ENCODE results near the gene TBC1D32. TPM values are rescaled to one million over a fixed set of nuclear protein-coding genes. Genes with fewer than 3 reads are reported as not detected.

The TBC1D32 gene
- total and polyA plus RNA-seq, 4 donors, result 0.51 to 2.8 (median 1.7) TPM

DNA sequence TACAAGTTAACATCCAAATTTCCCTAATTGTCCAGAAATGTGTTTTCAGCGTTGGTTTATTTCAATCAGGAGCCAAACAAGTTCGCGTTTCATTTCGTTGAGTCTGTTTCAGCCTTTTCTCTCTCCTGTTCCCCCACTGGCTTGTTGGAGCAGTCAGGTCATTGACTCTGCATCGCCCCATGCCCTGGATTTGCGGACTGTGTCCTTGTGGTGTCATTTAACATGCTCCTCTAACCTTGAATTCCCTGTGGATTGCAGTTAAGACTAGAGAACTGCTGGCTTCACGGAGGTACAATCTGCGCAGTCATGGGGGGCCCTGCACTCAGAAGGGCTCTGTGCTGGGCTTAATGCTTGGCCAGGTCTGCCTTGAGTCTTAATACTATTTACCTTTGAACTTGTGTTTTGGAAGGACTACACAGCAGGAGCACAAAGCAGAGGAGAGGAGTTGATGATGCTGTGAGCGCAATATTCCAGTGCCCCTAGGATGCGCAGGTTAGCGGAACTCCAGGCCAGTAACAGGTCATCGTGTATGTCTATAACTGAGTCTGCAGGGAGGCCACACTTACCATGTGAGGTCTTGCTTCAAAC is 5.5 kb upstream of the TBC1D32 start (continued):
- TF ChIP-seq, protein P1, sequence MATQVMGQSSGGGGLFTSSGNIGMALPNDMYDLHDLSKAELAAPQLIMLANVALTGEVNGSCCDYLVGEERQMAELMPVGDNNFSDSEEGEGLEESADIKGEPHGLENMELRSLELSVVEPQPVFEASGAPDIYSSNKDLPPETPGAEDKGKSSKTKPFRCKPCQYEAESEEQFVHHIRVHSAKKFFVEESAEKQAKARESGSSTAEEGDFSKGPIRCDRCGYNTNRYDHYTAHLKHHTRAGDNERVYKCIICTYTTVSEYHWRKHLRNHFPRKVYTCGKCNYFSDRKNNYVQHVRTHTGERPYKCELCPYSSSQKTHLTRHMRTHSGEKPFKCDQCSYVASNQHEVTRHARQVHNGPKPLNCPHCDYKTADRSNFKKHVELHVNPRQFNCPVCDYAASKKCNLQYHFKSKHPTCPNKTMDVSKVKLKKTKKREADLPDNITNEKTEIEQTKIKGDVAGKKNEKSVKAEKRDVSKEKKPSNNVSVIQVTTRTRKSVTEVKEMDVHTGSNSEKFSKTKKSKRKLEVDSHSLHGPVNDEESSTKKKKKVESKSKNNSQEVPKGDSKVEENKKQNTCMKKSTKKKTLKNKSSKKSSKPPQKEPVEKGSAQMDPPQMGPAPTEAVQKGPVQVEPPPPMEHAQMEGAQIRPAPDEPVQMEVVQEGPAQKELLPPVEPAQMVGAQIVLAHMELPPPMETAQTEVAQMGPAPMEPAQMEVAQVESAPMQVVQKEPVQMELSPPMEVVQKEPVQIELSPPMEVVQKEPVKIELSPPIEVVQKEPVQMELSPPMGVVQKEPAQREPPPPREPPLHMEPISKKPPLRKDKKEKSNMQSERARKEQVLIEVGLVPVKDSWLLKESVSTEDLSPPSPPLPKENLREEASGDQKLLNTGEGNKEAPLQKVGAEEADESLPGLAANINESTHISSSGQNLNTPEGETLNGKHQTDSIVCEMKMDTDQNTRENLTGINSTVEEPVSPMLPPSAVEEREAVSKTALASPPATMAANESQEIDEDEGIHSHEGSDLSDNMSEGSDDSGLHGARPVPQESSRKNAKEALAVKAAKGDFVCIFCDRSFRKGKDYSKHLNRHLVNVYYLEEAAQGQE (IDR thresholded peaks at IDR 0.05), result no peak
- no peak for TF ChIP-seq EGR1 (IDR thresholded peaks at IDR 0.05; ENCODE audit: low read depth in 2 of 2)
- TF ChIP-seq, protein P2, sequence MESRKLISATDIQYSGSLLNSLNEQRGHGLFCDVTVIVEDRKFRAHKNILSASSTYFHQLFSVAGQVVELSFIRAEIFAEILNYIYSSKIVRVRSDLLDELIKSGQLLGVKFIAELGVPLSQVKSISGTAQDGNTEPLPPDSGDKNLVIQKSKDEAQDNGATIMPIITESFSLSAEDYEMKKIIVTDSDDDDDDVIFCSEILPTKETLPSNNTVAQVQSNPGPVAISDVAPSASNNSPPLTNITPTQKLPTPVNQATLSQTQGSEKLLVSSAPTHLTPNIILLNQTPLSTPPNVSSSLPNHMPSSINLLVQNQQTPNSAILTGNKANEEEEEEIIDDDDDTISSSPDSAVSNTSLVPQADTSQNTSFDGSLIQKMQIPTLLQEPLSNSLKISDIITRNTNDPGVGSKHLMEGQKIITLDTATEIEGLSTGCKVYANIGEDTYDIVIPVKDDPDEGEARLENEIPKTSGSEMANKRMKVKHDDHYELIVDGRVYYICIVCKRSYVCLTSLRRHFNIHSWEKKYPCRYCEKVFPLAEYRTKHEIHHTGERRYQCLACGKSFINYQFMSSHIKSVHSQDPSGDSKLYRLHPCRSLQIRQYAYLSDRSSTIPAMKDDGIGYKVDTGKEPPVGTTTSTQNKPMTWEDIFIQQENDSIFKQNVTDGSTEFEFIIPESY (IDR thresholded peaks at IDR 0.05), result no peak
- no peak for TF ChIP-seq FOXA1 (IDR thresholded peaks at IDR 0.05)
- no peak for TF ChIP-seq SP1 (IDR thresholded peaks at IDR 0.05)
- TF ChIP-seq TAF1 (conservative IDR thresholded peaks at IDR 0.05), result no peak

DNA sequence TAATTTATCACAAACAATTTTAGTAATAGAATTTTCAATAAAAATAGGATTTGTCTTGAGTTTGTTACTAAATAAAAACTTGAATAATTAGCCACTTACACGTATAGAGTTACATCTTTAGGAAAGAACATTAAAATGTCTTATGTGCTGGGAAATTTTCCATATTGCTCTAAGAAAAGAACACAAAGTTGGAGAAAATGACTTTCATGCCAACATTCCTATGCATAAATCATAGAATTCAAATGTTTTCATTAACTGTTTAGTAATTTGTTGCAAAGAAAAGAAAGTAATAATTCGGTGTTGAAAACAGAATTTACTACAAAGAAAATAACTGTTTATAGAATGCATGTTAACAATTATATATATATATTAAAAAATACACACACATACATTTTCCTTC is 4.7 kb upstream of the TBC1D32 start:
- Histone ChIP-seq H3K4me1 (ENCODE audit: control insufficient read depth in 4 of 4, insufficient read depth in 4 of 4, low read length in 3 of 4) (peaks cover 0 to 9% (median 2%) of the 10 kb centered on the region in 4 donors), H3K4me3 (ENCODE audit: low read depth in 1 of 3, low read length in 3 of 3) (no peak overlapping the region), H3K27me3 (ENCODE audit: control insufficient read depth in 4 of 4, insufficient read depth in 4 of 4, low read length in 3 of 4) (peaks cover 0 to 4% (median 0%) of the 10 kb centered on the region in 4 donors), H3K36me3 (ENCODE audit: control insufficient read depth in 4 of 4, insufficient read depth in 3 of 4, low read depth in 1 of 4, low read length in 3 of 4) (no peaks in the 10 kb centered on the region), H3K9me3 (ENCODE audit: control insufficient read depth in 4 of 4, low read length in 3 of 4) (no peaks in the 10 kb centered on the region), H3K9ac (ENCODE audit: low read depth in 1 of 2, low read length in 2 of 2) (no peak overlapping the region), H3K27ac (ENCODE audit: low read depth in 1 of 2, low read length in 2 of 2) (no peak overlapping the region)
- WGBS, result 84% methylated on average over 2 of the region's 2 CpGs
- DNase-seq (ENCODE audit: low spot score), result no peak
- no peak for TF ChIP-seq EGR1 (IDR thresholded peaks at IDR 0.05; ENCODE audit: low read depth in 2 of 2)
- no peak for TF ChIP-seq NR2F2 (IDR thresholded peaks at IDR 0.05)
- TF ChIP-seq, protein P3, sequence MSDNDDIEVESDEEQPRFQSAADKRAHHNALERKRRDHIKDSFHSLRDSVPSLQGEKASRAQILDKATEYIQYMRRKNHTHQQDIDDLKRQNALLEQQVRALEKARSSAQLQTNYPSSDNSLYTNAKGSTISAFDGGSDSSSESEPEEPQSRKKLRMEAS (IDR thresholded peaks at IDR 0.05), result no peak
- no peak for TF ChIP-seq HNF4G (IDR thresholded peaks at IDR 0.05)
- TF ChIP-seq GABPA (IDR thresholded peaks at IDR 0.05 in 1 of 2, conservative IDR thresholded peaks at IDR 0.05 in 1 of 2), result no peak
- TF ChIP-seq HNF4A (conservative IDR thresholded peaks at IDR 0.05), result no peak
- no peak for TF ChIP-seq SP1 (IDR thresholded peaks at IDR 0.05)
- TF ChIP-seq, protein P4, sequence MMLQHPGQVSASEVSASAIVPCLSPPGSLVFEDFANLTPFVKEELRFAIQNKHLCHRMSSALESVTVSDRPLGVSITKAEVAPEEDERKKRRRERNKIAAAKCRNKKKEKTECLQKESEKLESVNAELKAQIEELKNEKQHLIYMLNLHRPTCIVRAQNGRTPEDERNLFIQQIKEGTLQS (IDR thresholded peaks at IDR 0.05), result no peak
- no peak for TF ChIP-seq RXRA (IDR thresholded peaks at IDR 0.05)
- no peak for TF ChIP-seq FOXA2 (IDR thresholded peaks at IDR 0.05)
- no peak for TF ChIP-seq FOXA1 (IDR thresholded peaks at IDR 0.05)
- no peak for TF ChIP-seq JUND (IDR thresholded peaks at IDR 0.05)
- no peak for TF ChIP-seq RAD21 (IDR thresholded peaks at IDR 0.05)
- TF ChIP-seq, protein P2 (IDR thresholded peaks at IDR 0.05), result no peak
- TF ChIP-seq, protein P1 (IDR thresholded peaks at IDR 0.05), result no peak
- TF ChIP-seq TAF1 (conservative IDR thresholded peaks at IDR 0.05), result no peak
